HepG2 (cell line): ENCODE data around the gene MTSS2. TPM values are rescaled to one million over a fixed set of nuclear protein-coding genes. Genes with fewer than 3 reads are reported as not detected.

Experiments
- BRD4 ChIP-seq: sonication (generic); formaldehyde crosslinking; IDR thresholded peaks from 2 replicates; pipeline ENCODE4 v1.4.0; 2020; ENCODE audit warnings: missing genetic modification reagents
- DR1 ChIP-seq: sonication (generic); formaldehyde crosslinking; IDR thresholded peaks from 2 replicates; pipeline ENCODE4 v1.8.0; 2021; ENCODE audit warnings: mild to moderate bottlenecking, missing genetic modification reagents, inconsistent platforms
- FOXK1 ChIP-seq: sonication (generic); formaldehyde crosslinking; IDR thresholded peaks from 2 replicates; pipeline ENCODE4 v1.4.0; 2020; ENCODE audit warnings: low read depth, missing genetic modification reagents, borderline replicate concordance
- FOXM1 ChIP-seq: sonication (generic); formaldehyde crosslinking; IDR thresholded peaks from 2 replicates; pipeline ENCODE4 v1.5.0; 2020; ENCODE audit warnings: missing genetic modification reagents
- IRX3 ChIP-seq: sonication (generic); formaldehyde crosslinking; IDR thresholded peaks from 2 replicates; pipeline ENCODE4 v1.8.1; 2023; ENCODE audit warnings: mild to moderate bottlenecking, low read depth, missing genetic modification reagents, borderline replicate concordance
- JUN ChIP-seq: sonication (generic); formaldehyde crosslinking; IDR thresholded peaks from 2 replicates; pipeline ENCODE4 v1.4.0; 2020; ENCODE audit warnings: mild to moderate bottlenecking, missing genetic modification reagents
- NFYB ChIP-seq: sonication (generic); formaldehyde crosslinking; IDR thresholded peaks from 2 replicates; pipeline ENCODE4 v1.4.0; 2020; ENCODE audit warnings: missing genetic modification reagents
- RNF2 ChIP-seq: fragments of 450-650 bp; conservative IDR thresholded peaks from 2 replicates; pipeline ENCODE4 v1.6.1; 2016; ENCODE audit warnings: low read depth
- TFAP4 ChIP-seq: sonication (generic); IDR thresholded peaks from 2 replicates; pipeline ENCODE4 v1.6.1; 2016; ENCODE audit warnings: low read depth, borderline replicate concordance
- TRIM22 ChIP-seq: fragments of 450-650 bp; IDR thresholded peaks from 2 replicates; pipeline ENCODE4 v1.6.1; 2017
- ZBTB7B ChIP-seq: sonication (generic); formaldehyde crosslinking; IDR thresholded peaks from 2 replicates; pipeline ENCODE4 v1.4.0; 2020; ENCODE audit warnings: missing genetic modification reagents
- ZNF615 ChIP-seq: sonication (generic); formaldehyde crosslinking; IDR thresholded peaks from 2 replicates; pipeline ENCODE4 v1.5.0; 2020; ENCODE audit warnings: mild to moderate bottlenecking, missing genetic modification reagents, borderline replicate concordance
- ZSCAN21 ChIP-seq: sonication (generic); formaldehyde crosslinking; IDR thresholded peaks from 2 replicates; pipeline ENCODE4 v1.8.0; 2022; ENCODE audit warnings: mild to moderate bottlenecking, missing genetic modification reagents, moderate library complexity, borderline replicate concordance
- polyA plus RNA-seq, 8 experiments: library from polyadenylated mRNA; depleted of rRNA in 3 of 8; stranded (reverse) in 7 of 8; unstranded in 1 of 8; fragments of >200 nt; fragmentation: Illumina TruSeq in 4 of 8; extraction: Trizol in 4 of 8; gene quantifications; 2 replicates each; pipeline versions ENCODE4 v1.2.1 to v1.2.3, GENCODE V29; 2011 to 2016; ENCODE audit warnings: low read depth in 4 of 8, missing spikeins in 1 of 8, mixed read lengths in 1 of 8; ENCODE audit not compliant: insufficient read depth in 1 of 8
- total RNA-seq, 5 experiments: library from RNA; depleted of rRNA; stranded (reverse); fragments of >200 nt; fragmentation: Illumina TruSeq; extraction: Trizol; gene quantifications; 2 replicates each; pipeline ENCODE4 v1.2.3, GENCODE V29; 2016; ENCODE audit warnings: low read depth in 1 of 5
- TF ChIP-seq, protein P1 (sequence below): sonication (generic); formaldehyde crosslinking; IDR thresholded peaks from 2 replicates; pipeline ENCODE4 v1.9.0; 2021; ENCODE audit warnings: missing genetic modification reagents, borderline replicate concordance
- TF ChIP-seq, protein P2 (sequence below): IDR thresholded peaks from 2 replicates; pipeline ENCODE4 v1.6.1; 2016; ENCODE audit warnings: mild to moderate bottlenecking
- TF ChIP-seq, protein P3 (sequence below), 2 experiments: sonication (generic) in 1 of 2; formaldehyde crosslinking in 1 of 2; IDR thresholded peaks; 2 replicates each; pipeline versions ENCODE4 v1.4.0 to v1.6.1; 2016 to 2020; ENCODE audit warnings: borderline replicate concordance in 1 of 2, low read depth in 1 of 2, mild to moderate bottlenecking in 1 of 2, missing genetic modification reagents in 1 of 2

MTSS2 gene
- total and polyA plus RNA-seq, 2 of the 13 experiments (the other 11 are each of a cell fraction or from before 2014, with no cell fraction given): 132 to 242 TPM

GRCh38 chr16:70725024-70725911 is 39.4 kb upstream of the MTSS2 start (continued):
- TF ChIP-seq RNF2 (peak; percentile 50; the same call in 1 of the 2 replicates), IRX3 (peak; percentile 81; the same call in 1 of the 2 replicates), NFYB (CRISPR knock-in tag) (peak; percentile 71), ZBTB7B (CRISPR knock-in tag) (peak; percentile 90), FOXM1 (CRISPR knock-in tag) (no peak; the same call in 1 of the 2 replicates), ZNF615 (0 out of 2 replicates have a peak, but pooled peaks have one; percentile 0), TRIM22 (no peak), ZSCAN21 (peak; percentile 70; the same call in 1 of the 2 replicates), FOXK1 (CRISPR knock-in tag) (peak; percentile 86; the same call in 1 of the 2 replicates), DR1 (CRISPR knock-in tag) (peak; percentile 82), JUN (CRISPR knock-in tag) (peak; percentile 61; the same call in 1 of the 2 replicates), BRD4 (CRISPR knock-in tag) (peak; percentile 97), TFAP4 (peak; percentile 99)
- TF ChIP-seq, protein P1, sequence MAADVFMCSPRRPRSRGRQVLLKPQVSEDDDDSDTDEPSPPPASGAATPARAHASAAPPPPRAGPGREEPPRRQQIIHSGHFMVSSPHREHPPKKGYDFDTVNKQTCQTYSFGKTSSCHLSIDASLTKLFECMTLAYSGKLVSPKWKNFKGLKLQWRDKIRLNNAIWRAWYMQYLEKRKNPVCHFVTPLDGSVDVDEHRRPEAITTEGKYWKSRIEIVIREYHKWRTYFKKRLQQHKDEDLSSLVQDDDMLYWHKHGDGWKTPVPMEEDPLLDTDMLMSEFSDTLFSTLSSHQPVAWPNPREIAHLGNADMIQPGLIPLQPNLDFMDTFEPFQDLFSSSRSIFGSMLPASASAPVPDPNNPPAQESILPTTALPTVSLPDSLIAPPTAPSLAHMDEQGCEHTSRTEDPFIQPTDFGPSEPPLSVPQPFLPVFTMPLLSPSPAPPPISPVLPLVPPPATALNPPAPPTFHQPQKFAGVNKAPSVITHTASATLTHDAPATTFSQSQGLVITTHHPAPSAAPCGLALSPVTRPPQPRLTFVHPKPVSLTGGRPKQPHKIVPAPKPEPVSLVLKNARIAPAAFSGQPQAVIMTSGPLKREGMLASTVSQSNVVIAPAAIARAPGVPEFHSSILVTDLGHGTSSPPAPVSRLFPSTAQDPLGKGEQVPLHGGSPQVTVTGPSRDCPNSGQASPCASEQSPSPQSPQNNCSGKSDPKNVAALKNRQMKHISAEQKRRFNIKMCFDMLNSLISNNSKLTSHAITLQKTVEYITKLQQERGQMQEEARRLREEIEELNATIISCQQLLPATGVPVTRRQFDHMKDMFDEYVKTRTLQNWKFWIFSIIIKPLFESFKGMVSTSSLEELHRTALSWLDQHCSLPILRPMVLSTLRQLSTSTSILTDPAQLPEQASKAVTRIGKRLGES (CRISPR knock-in tag): no peak
- TF ChIP-seq, protein P2, sequence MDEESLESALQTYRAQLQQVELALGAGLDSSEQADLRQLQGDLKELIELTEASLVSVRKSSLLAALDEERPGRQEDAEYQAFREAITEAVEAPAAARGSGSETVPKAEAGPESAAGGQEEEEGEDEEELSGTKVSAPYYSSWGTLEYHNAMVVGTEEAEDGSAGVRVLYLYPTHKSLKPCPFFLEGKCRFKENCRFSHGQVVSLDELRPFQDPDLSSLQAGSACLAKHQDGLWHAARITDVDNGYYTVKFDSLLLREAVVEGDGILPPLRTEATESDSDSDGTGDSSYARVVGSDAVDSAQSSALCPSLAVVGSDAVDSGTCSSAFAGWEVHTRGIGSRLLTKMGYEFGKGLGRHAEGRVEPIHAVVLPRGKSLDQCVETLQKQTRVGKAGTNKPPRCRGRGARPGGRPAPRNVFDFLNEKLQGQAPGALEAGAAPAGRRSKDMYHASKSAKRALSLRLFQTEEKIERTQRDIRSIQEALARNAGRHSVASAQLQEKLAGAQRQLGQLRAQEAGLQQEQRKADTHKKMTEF: peak; percentile 91
- TF ChIP-seq, protein P3, sequence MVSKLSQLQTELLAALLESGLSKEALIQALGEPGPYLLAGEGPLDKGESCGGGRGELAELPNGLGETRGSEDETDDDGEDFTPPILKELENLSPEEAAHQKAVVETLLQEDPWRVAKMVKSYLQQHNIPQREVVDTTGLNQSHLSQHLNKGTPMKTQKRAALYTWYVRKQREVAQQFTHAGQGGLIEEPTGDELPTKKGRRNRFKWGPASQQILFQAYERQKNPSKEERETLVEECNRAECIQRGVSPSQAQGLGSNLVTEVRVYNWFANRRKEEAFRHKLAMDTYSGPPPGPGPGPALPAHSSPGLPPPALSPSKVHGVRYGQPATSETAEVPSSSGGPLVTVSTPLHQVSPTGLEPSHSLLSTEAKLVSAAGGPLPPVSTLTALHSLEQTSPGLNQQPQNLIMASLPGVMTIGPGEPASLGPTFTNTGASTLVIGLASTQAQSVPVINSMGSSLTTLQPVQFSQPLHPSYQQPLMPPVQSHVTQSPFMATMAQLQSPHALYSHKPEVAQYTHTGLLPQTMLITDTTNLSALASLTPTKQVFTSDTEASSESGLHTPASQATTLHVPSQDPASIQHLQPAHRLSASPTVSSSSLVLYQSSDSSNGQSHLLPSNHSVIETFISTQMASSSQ (IDR thresholded peaks at IDR 0.05; ENCODE audit: low read depth): peak; percentile 19
- TF ChIP-seq, protein P3 (CRISPR knock-in tag; IDR thresholded peaks at IDR 0.05; ENCODE audit: borderline replicate concordance): peak; percentile 84; the same call in 1 of the 2 replicates
